ENCODE measurements around the gene CGB1. TPM values are rescaled to one million over a fixed set of nuclear protein-coding genes. Genes with fewer than 3 reads are reported as not detected.
A peak's percentile ranks its signal among the peaks of the same experiment; 100 is the strongest.

The CGB1 gene
- total RNA-seq, 1 experiment from 2014 or later, result not detected

- Mint-ChIP-seq H3K27me3 (ENCODE audit: insufficient read depth, unreplicated experiment) (peaks cover 24% of the 10 kb centered on the region), H3K36me3 (ENCODE audit: insufficient read depth, unreplicated experiment) (peaks cover 11% of the 10 kb centered on the region)
Observed at GRCh38 chr19:49064029-49064629, 27.4 kb upstream of the CGB1 start.

DNA sequence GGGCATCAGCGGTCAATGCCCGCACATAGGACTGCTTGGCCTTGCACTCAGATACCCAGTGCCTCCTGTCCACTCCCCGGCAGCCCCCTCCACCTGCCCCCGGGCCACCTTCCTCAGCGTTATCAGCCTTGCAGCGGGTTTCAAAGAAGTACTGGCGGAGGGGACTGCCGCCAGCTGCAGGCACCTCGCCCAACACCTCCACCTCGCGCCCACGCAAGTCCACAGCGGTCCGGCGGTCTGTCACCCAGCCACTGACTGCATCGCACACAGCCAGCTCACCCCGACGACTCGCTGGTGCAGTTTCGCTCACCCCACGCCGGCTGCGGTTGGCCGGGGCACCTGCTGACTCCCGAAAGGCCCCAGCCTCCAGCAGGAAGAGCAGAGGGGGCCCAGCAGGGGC lies 24.8 kb upstream of the CGB1 start:
- POLR2A ChIA-PET, result no interaction called here

More at GRCh38 chr19:49064029-49064629, 27.4 kb upstream of the CGB1 start:
- H3K4me3 Mint-ChIP-seq (ENCODE audit: unreplicated experiment), result peak overlapping the region; percentile 79
- H3K4me1 Mint-ChIP-seq (ENCODE audit: insufficient read depth, unreplicated experiment), result peaks cover 8% of the 10 kb centered on the region
- no TSS peak for BruUV-seq (replicated peaks)
- POLR2A ChIA-PET, result interaction anchor here (0.5 to 1.8 kb wide), 6 partner anchors 22 to 190 kb away, joined by 3 to 8 read pairs (median 4); partner anchors contain the start of genes GYS1 and RUVBL2
- intact Hi-C loops (cut with micrococcal nuclease), result no loop called here
- no peaks in the 10 kb centered on the region for H3K9me3 Mint-ChIP-seq (ENCODE audit: unreplicated experiment)
- H3K27ac Mint-ChIP-seq (ENCODE audit: low read depth, unreplicated experiment), result peak overlapping the region; percentile 79
- TF ChIP-seq CTCF (IDR thresholded peaks at IDR 0.05; ENCODE audit: unreplicated experiment), result no peak
- peak; percentile 50 for DNase-seq (ENCODE audit: unreplicated experiment)
- CTCF ChIA-PET, result interaction anchor here (0.6 to 1.6 kb wide), 3 partner anchors 50 to 99 kb away, joined by 3 to 8 read pairs (median 3); no protein-coding TSS in a partner anchor

DNA sequence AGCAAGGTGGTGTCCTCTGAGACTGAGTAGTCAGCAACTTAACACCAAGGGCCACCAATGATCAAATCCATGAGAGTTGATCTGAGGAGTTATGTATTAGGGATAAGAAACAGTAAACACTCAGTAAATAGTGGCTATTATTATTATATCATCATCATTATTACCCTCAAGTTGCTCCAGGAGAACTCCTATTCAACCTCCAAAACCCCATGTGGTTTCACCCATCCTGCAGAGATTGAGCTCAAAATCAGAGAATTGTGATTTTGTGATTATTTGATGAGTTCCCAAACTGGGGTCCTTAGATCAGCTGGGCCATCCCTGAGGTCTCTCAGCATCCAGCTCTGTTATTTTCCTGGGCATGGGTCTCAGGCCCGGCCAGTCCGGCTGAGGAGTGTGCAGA lies 24.3 kb upstream of the CGB1 start:
- intact Hi-C loops (cut with micrococcal nuclease), result no loop called here
- CTCF ChIA-PET, result no interaction called here
- Mint-ChIP-seq H3K4me1 (ENCODE audit: insufficient read depth, unreplicated experiment) (peaks cover 17% of the 10 kb centered on the region), H3K27me3 (ENCODE audit: insufficient read depth, unreplicated experiment) (peaks cover 10% of the 10 kb centered on the region), H3K4me3 (ENCODE audit: unreplicated experiment) (no peak overlapping the region), H3K36me3 (ENCODE audit: insufficient read depth, unreplicated experiment) (peaks cover 11% of the 10 kb centered on the region), H3K9me3 (ENCODE audit: unreplicated experiment) (no peaks in the 10 kb centered on the region), H3K27ac (ENCODE audit: low read depth, unreplicated experiment) (no peak overlapping the region)
- BruUV-seq (replicated peaks), result no TSS peak
- POLR2A ChIA-PET, result interaction anchor here (0.8 kb wide), 1 partner anchor 96 kb away, joined by 3 read pairs; the partner anchor contains the start of gene FTL
- DNase-seq (ENCODE audit: unreplicated experiment), result no peak
- no peak for TF ChIP-seq CTCF (IDR thresholded peaks at IDR 0.05; ENCODE audit: unreplicated experiment)

More for the DNA sequence above, 24.8 kb upstream of the CGB1 start:
- Mint-ChIP-seq H3K4me3 (ENCODE audit: unreplicated experiment) (no peak overlapping the region), H3K9me3 (ENCODE audit: unreplicated experiment) (no peaks in the 10 kb centered on the region), H3K27ac (ENCODE audit: low read depth, unreplicated experiment) (no peak overlapping the region), H3K27me3 (ENCODE audit: insufficient read depth, unreplicated experiment) (peaks cover 14% of the 10 kb centered on the region), H3K4me1 (ENCODE audit: insufficient read depth, unreplicated experiment) (peaks cover 16% of the 10 kb centered on the region), H3K36me3 (ENCODE audit: insufficient read depth, unreplicated experiment) (peaks cover 11% of the 10 kb centered on the region)
- CTCF ChIA-PET, result no interaction called here
- no TSS peak for BruUV-seq (replicated peaks)
- DNase-seq (ENCODE audit: unreplicated experiment), result no peak
- no peak for TF ChIP-seq CTCF (IDR thresholded peaks at IDR 0.05; ENCODE audit: unreplicated experiment)
- intact Hi-C loops (cut with micrococcal nuclease), result no loop called here

DNA sequence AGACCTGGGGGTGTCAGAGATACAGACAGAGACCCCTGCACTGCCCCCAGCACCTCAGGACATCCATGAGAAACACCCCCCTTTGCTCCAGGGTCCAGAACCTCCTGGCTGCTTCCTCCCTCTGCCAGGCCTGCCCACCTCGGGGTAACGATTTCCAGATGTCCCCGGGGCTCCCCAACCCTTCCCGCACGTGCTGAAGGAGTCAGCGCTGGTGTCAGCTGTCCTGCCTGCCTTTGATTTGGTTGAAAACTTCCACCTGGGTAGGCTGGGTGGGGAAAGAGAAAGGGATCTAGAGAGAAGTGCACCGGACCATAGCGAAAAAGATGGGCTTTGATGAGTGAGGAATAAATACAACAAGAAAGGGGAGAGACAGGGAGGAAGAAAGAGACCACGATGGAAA lies 22.4 kb upstream of the CGB1 start:
- POLR2A ChIA-PET, result interaction anchor here (0.6 kb wide), 1 partner anchor 439 kb away, joined by 3 read pairs; no protein-coding TSS in a partner anchor
- H3K4me1 Mint-ChIP-seq (ENCODE audit: insufficient read depth, unreplicated experiment), result peaks cover 17% of the 10 kb centered on the region
- H3K27ac Mint-ChIP-seq (ENCODE audit: low read depth, unreplicated experiment), result no peak overlapping the region
- H3K9me3 Mint-ChIP-seq (ENCODE audit: unreplicated experiment), result no peaks in the 10 kb centered on the region
- intact Hi-C loops (cut with micrococcal nuclease), result no loop called here
- no peak overlapping the region for H3K4me3 Mint-ChIP-seq (ENCODE audit: unreplicated experiment)
- TF ChIP-seq CTCF (IDR thresholded peaks at IDR 0.05; ENCODE audit: unreplicated experiment), result no peak
- no peaks in the 10 kb centered on the region for H3K27me3 Mint-ChIP-seq (ENCODE audit: insufficient read depth, unreplicated experiment)
- no peak for DNase-seq (ENCODE audit: unreplicated experiment)
- no TSS peak for BruUV-seq (replicated peaks)
- H3K36me3 Mint-ChIP-seq (ENCODE audit: insufficient read depth, unreplicated experiment), result peaks cover 4% of the 10 kb centered on the region
- CTCF ChIA-PET, result interaction anchor here (0.6 to 1.2 kb wide), 3 partner anchors 16 to 91 kb away, joined by 4 to 5 read pairs (median 4); no protein-coding TSS in a partner anchor

All from MCF 10A (cell line).